PC-9 (cell line): Measurements from ENCODE around the gene ZCCHC10.

ENCODE experiments used
- EZH2 ChIP-seq: fragments of 200-600 bp; sonication (generic); IDR thresholded peaks from 2 replicates; pipeline ENCODE4 v1.8.0; 2017; ENCODE audit warnings: antibody characterized with exemption, low read depth
- TF ChIP-seq, protein P1 (sequence below): fragments of 200-600 bp; sonication (generic); conservative IDR thresholded peaks from 2 replicates; pipeline ENCODE4 v1.6.1; 2017; ENCODE audit warnings: mixed run types, antibody characterized with exemption, mild to moderate bottlenecking, moderate library complexity

DNA sequence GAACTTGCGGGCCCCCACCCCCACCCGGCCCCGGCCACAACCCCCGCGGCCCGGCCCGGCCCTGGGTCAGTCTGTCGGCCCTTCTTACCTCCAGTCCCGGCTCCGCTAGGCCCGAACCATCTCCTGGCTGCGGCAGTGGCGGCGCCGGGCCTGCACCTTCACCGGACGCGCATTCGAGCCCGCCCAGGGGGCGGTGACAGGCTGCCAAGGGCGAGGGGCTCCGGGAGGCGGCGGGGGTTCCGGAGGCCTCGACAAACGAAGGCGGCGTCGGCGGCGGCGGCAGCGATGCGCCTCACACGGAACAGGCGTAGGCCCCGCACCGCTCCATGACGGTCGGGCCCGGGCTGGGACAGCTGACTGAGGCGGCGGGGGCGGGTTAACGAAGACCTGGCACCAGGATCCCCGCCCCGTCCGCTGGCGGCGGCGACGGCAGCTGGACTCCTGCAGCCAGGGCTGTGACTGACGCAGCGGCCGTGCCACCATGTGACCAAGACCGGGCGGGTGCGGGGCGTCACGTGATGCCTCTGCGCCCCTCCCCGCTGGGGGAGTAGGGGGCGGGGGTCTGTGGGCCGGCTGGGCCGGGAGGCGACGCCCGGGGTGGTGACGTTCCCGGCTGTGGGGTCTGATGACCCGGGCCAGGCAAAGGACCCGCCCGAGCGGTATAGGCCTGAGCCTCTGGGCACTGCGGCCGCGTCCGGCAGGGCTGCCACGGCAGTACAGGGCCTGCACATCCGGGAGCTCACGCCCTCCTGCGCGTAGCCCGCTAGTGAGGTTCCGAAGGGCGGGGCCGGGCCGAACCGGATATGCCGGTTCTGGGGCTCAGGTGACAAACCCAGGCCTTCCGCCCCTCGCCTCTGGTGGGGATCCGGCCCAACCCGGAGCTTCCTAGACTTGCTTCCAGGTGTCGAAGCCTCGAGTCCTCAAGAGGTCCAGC, 62.9 kb downstream of the ZCCHC10 start, which contains the start of gene AFF4:
- TF ChIP-seq, protein P1, sequence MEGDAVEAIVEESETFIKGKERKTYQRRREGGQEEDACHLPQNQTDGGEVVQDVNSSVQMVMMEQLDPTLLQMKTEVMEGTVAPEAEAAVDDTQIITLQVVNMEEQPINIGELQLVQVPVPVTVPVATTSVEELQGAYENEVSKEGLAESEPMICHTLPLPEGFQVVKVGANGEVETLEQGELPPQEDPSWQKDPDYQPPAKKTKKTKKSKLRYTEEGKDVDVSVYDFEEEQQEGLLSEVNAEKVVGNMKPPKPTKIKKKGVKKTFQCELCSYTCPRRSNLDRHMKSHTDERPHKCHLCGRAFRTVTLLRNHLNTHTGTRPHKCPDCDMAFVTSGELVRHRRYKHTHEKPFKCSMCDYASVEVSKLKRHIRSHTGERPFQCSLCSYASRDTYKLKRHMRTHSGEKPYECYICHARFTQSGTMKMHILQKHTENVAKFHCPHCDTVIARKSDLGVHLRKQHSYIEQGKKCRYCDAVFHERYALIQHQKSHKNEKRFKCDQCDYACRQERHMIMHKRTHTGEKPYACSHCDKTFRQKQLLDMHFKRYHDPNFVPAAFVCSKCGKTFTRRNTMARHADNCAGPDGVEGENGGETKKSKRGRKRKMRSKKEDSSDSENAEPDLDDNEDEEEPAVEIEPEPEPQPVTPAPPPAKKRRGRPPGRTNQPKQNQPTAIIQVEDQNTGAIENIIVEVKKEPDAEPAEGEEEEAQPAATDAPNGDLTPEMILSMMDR = no peak
- TF ChIP-seq EZH2 = no peak
